H1 (cell line): Measurements from ENCODE around the gene FAM120B. TPM values are rescaled to one million over a fixed set of nuclear protein-coding genes. Genes with fewer than 3 reads are reported as not detected.

Experiments used
- POLR2AphosphoS5 ChIP-seq: IDR thresholded peaks from 2 replicates; pipeline ENCODE4 v1.6.1; 2011; ENCODE audit warnings: low read depth, low read length
- polyA plus RNA-seq, 7 experiments: library from polyadenylated mRNA; depleted of rRNA in 3 of 7; stranded (reverse) in 5 of 7; unstranded in 2 of 7; fragments of >200 nt in 5 of 7; fragments of 200-250 nt in 2 of 7; gene quantifications; 1 replicate in 5 of 7; 2 replicates in 1 of 7; 4 replicates in 1 of 7; pipeline versions ENCODE4 v1.2.1 to v1.2.3, GENCODE V29; 2011 to 2013; ENCODE audit warnings: missing spikeins in 2 of 7, mixed read lengths in 2 of 7
- total RNA-seq: library from RNA; stranded (reverse); fragmentation: NEBNext Ultra II Directional; extraction: Animal tissue kit (Norgen Biotek cat#: 25700); gene quantifications from 2 replicates; pipeline ENCODE4 v1.2.1, GENCODE V29; 2021

Gene FAM120B
- total and polyA plus RNA-seq, 2 of the 8 experiments (the other 6 are each of a cell fraction or from before 2014, with no cell fraction given) = 5.1 to 12.5 TPM

GRCh38 chr6:170448751-170449630 is 142.4 kb downstream of the FAM120B start (continued):
- no peak for TF ChIP-seq POLR2AphosphoS5
